Astrocyte (in vitro differentiated cells and primary cell): Measurements from ENCODE around the gene AMOTL1. TPM values are rescaled to one million over a fixed set of nuclear protein-coding genes. Genes with fewer than 3 reads are reported as not detected.
"Not testable (repeated sequence)": the region's sequence is repeated elsewhere in the genome, so short reads cannot be mapped to it uniquely, and the experiment has no call there.

ENCODE experiments used
- DNase-seq: peaks from one replicate; pipeline ENCODE4 v3.0.0-alpha.2; 2010; ENCODE audit warnings: low read depth
- FAIRE-seq: peaks from 2 replicates; lab custom pipeline; 2011; peaks lifted over from hg19 to GRCh38; lab: Jason Lieb, UNC
- H2AFZ ChIP-seq: 2 replicates; pipeline ENCODE4 v1.6.0; 2012; ENCODE audit warnings: low read depth, low read length, inconsistent platforms
- H3K27ac ChIP-seq: 2 replicates; pipeline ENCODE4 v1.5.1; 2011; ENCODE audit warnings: low read depth, low read length, inconsistent platforms
- H3K27me3 ChIP-seq: 2 replicates; pipeline ENCODE4 v1.6.0; 2011; ENCODE audit warnings: low read length, inconsistent platforms; ENCODE audit not compliant: insufficient read depth
- H3K36me3 ChIP-seq: 2 replicates; pipeline ENCODE4 v1.5.1; 2011; ENCODE audit warnings: low read length, inconsistent platforms; ENCODE audit not compliant: insufficient read depth
- H3K4me1 ChIP-seq: 2 replicates; pipeline ENCODE4 v1.5.1; 2011; ENCODE audit warnings: low read length, inconsistent platforms; ENCODE audit not compliant: insufficient read depth
- H3K4me2 ChIP-seq: 2 replicates; pipeline ENCODE4 v1.6.0; 2012; ENCODE audit warnings: low read length, inconsistent platforms
- H3K4me3 ChIP-seq: 2 replicates; pipeline ENCODE4 v1.5.1; 2011; ENCODE audit warnings: low read depth, mild to moderate bottlenecking, low read length, inconsistent platforms; ENCODE audit not compliant: insufficient read depth
- H3K79me2 ChIP-seq: 2 replicates; pipeline ENCODE4 v1.6.0; 2012; ENCODE audit warnings: mild to moderate bottlenecking, low read length, inconsistent platforms; ENCODE audit not compliant: insufficient read depth
- H3K9ac ChIP-seq: 2 replicates; pipeline ENCODE4 v1.6.0; 2012; ENCODE audit warnings: mild to moderate bottlenecking, low read length, inconsistent platforms
- H3K9me3 ChIP-seq: 2 replicates; pipeline ENCODE4 v1.5.1; 2012; ENCODE audit warnings: low read depth, mild to moderate bottlenecking, low read length, inconsistent platforms; ENCODE audit not compliant: insufficient read depth
- H4K20me1 ChIP-seq: 2 replicates; pipeline ENCODE4 v1.6.0; 2012; ENCODE audit warnings: low read length, inconsistent platforms; ENCODE audit not compliant: insufficient read depth
- H3K27ac Mint-ChIP-seq: one replicate; pipeline ENCODE4 v1.8.0; 2021; ENCODE audit warnings: mild to moderate bottlenecking, mixed read lengths; ENCODE audit not compliant: unreplicated experiment
- H3K27me3 Mint-ChIP-seq: one replicate; pipeline ENCODE4 v1.8.0; 2021; ENCODE audit warnings: low read depth, mixed read lengths; ENCODE audit not compliant: unreplicated experiment
- H3K36me3 Mint-ChIP-seq: one replicate; pipeline ENCODE4 v1.8.0; 2021; ENCODE audit warnings: low read depth, mixed read lengths; ENCODE audit not compliant: unreplicated experiment
- H3K4me1 Mint-ChIP-seq: one replicate; pipeline ENCODE4 v1.8.0; 2021; ENCODE audit warnings: low read depth, mixed read lengths; ENCODE audit not compliant: unreplicated experiment
- H3K4me3 Mint-ChIP-seq: one replicate; pipeline ENCODE4 v1.8.0; 2021; ENCODE audit warnings: mild to moderate bottlenecking, moderate library complexity, mixed read lengths; ENCODE audit not compliant: unreplicated experiment
- H3K9me3 Mint-ChIP-seq: one replicate; pipeline ENCODE4 v1.8.0; 2021; ENCODE audit warnings: mild to moderate bottlenecking, mixed read lengths; ENCODE audit not compliant: unreplicated experiment
- EZH2 ChIP-seq: IDR thresholded peaks from 2 replicates; pipeline ENCODE4 v1.6.1; 2012; ENCODE audit warnings: mild to moderate bottlenecking, low read length, inconsistent platforms; ENCODE audit not compliant: insufficient read depth
- total RNA-seq: library from RNA; stranded (reverse); gene quantifications from 2 replicates; pipeline ENCODE4 v1.2.1, GENCODE V29; 2021
- TF ChIP-seq, protein P1 (sequence below): IDR thresholded peaks from 2 replicates; pipeline ENCODE4 v1.5.1; 2011; ENCODE audit warnings: low read depth, mild to moderate bottlenecking, inconsistent platforms, low read length, moderate library complexity; ENCODE audit not compliant: insufficient read depth

Gene AMOTL1
- total RNA-seq, 1 donor from 2014 or later = 47.8 TPM

DNA sequence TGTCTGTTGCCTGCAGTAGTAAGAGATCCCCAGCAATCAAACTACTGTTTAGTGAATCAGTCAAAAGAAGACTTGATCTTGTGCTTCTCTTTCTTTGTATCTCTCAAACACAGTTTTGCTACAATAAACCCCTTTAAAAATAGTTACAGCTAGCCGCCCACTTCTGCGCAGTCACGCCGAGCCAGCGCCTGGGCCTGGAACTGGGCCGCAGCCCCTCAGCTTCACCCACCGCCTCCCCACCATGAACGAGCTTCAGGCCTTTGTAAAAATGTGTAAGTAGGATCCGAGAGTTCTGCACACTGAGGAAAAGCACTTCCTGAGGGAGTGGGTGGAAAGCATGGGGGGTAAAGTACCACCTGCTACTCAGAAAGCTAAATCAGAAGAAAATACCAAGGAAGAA lies 144.7 kb downstream of the AMOTL1 start:
- no peak overlapping the region for H3K27ac ChIP-seq
- no peaks in the 10 kb centered on the region for H3K9me3 ChIP-seq
- H3K79me2 ChIP-seq = no peaks in the 10 kb centered on the region
- H2AFZ ChIP-seq = no peak overlapping the region
- H3K27me3 ChIP-seq = no peaks in the 10 kb centered on the region
- H3K9me3 Mint-ChIP-seq = no peaks in the 10 kb centered on the region
- H3K27ac Mint-ChIP-seq = no peak overlapping the region
- peaks cover 2% of the 10 kb centered on the region for H4K20me1 ChIP-seq
- peaks cover 13% of the 10 kb centered on the region for H3K4me1 ChIP-seq
- peaks cover 5% of the 10 kb centered on the region for H3K36me3 ChIP-seq
- no peak overlapping the region for H3K4me3 ChIP-seq
- no peak overlapping the region for H3K4me3 Mint-ChIP-seq
- FAIRE-seq (no peak), DNase-seq (no peak)
- H3K4me2 ChIP-seq = no peak overlapping the region
- no peaks in the 10 kb centered on the region for H3K27me3 Mint-ChIP-seq
- TF ChIP-seq, protein P1, sequence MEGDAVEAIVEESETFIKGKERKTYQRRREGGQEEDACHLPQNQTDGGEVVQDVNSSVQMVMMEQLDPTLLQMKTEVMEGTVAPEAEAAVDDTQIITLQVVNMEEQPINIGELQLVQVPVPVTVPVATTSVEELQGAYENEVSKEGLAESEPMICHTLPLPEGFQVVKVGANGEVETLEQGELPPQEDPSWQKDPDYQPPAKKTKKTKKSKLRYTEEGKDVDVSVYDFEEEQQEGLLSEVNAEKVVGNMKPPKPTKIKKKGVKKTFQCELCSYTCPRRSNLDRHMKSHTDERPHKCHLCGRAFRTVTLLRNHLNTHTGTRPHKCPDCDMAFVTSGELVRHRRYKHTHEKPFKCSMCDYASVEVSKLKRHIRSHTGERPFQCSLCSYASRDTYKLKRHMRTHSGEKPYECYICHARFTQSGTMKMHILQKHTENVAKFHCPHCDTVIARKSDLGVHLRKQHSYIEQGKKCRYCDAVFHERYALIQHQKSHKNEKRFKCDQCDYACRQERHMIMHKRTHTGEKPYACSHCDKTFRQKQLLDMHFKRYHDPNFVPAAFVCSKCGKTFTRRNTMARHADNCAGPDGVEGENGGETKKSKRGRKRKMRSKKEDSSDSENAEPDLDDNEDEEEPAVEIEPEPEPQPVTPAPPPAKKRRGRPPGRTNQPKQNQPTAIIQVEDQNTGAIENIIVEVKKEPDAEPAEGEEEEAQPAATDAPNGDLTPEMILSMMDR = no peak
- TF ChIP-seq EZH2 = no peak
- peaks cover 5% of the 10 kb centered on the region for H3K36me3 Mint-ChIP-seq
- no peak overlapping the region for H3K9ac ChIP-seq
- H3K4me1 Mint-ChIP-seq = peaks cover 17% of the 10 kb centered on the region

DNA sequence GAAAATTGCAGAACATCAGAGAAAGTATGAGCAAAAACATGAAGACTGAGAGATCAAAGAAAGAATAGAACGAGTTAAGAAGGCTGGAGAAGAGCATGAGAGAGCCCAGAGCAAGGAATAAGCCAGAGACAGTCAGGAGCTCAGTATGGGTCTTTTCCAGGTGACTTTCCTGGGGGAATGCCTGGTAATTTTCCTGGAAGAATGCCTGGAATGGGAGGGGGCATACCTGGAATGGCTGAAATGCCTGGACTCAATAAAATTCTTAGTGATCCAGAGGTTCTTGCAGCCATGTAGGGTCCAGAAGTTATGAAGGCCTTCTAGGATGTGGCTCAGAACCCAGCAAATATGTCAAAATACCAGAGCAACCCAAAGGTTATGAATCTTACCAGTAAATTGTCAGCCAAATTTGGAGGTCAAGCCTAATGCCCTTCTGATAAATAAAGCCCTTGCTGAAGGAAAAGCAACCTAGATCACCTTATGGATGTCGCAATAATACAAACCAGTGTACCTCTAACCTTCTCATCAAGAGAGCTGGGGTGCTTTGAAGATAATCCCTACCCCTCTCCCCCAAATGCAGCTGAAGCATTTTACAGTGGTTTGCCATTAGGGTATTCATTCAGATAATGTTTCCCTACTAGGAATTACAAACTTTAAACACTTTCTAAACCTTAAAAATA lies 145.7 kb downstream of the AMOTL1 start:
- not testable (repeated sequence) for H3K4me3 ChIP-seq, H3K27ac ChIP-seq, H3K4me3 Mint-ChIP-seq, H4K20me1 ChIP-seq, FAIRE-seq, H2AFZ ChIP-seq, H3K27me3 Mint-ChIP-seq, H3K36me3 Mint-ChIP-seq, H3K9me3 Mint-ChIP-seq, H3K36me3 ChIP-seq, H3K79me2 ChIP-seq, H3K27me3 ChIP-seq, DNase-seq, H3K9me3 ChIP-seq, H3K4me2 ChIP-seq, H3K27ac Mint-ChIP-seq, H3K9ac ChIP-seq
- H3K4me1 Mint-ChIP-seq = peaks cover 17% of the 10 kb centered on the region
- H3K4me1 ChIP-seq = peaks cover 13% of the 10 kb centered on the region

DNA sequence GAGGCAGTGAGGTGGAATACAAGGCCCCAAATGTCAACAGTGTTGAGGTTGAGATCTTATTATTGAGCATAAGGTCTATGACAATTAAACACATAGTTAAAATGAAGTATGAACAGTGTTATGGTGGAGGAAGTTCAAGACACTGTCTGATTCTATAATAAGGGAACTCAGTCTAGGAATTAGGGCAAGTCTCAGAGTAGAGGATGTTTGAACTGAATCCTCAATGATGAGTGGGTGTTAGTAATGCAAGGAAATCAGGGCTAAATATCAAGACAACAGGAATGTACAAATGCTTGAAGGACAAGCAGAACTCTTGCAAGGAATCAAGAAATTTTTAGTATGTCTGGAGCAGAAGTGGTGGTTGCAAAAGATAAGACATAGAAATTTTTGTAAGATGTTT lies 152.2 kb downstream of the AMOTL1 start:
- Mint-ChIP-seq H3K27ac (no peak overlapping the region), H3K4me3 (no peak overlapping the region), H3K4me1 (peaks cover 5% of the 10 kb centered on the region), H3K36me3 (peaks cover 6% of the 10 kb centered on the region), H3K9me3 (peaks cover 7% of the 10 kb centered on the region), H3K27me3 (peaks cover 2% of the 10 kb centered on the region)
- Histone ChIP-seq H3K36me3 (no peaks in the 10 kb centered on the region), H4K20me1 (no peaks in the 10 kb centered on the region), H3K27ac (no peak overlapping the region), H3K4me2 (no peak overlapping the region), H3K9ac (no peak overlapping the region), H3K4me1 (no peaks in the 10 kb centered on the region), H3K4me3 (no peak overlapping the region), H3K79me2 (no peaks in the 10 kb centered on the region), H3K9me3 (no peaks in the 10 kb centered on the region), H2AFZ (no peak overlapping the region), H3K27me3 (no peaks in the 10 kb centered on the region)
- TF ChIP-seq EZH2 = no peak
- TF ChIP-seq, protein P1 = no peak
- DNase-seq (no peak), FAIRE-seq (no peak)
